HepG2 (cell line): ENCODE results near the gene CRYM. TPM values are rescaled to one million over a fixed set of nuclear protein-coding genes. Genes with fewer than 3 reads are reported as not detected.

Experiments used
- FOSL1 ChIP-seq: sonication (generic); formaldehyde crosslinking; IDR thresholded peaks from 2 replicates; pipeline ENCODE4 v1.9.0; 2021; ENCODE audit warnings: missing genetic modification reagents, borderline replicate concordance
- PRMT3 ChIP-seq: sonication (generic); formaldehyde crosslinking; IDR thresholded peaks from 2 replicates; pipeline ENCODE4 v1.8.1; 2022; ENCODE audit warnings: low read depth, mild to moderate bottlenecking, moderate library complexity, missing genetic modification reagents, borderline replicate concordance
- STAT5B ChIP-seq: sonication (generic); formaldehyde crosslinking; IDR thresholded peaks from 2 replicates; pipeline ENCODE4 v1.4.0; 2020; ENCODE audit warnings: missing genetic modification reagents
- polyA plus RNA-seq, 8 experiments: library from polyadenylated mRNA; depleted of rRNA in 3 of 8; stranded (reverse) in 7 of 8; unstranded in 1 of 8; fragments of >200 nt; fragmentation: Illumina TruSeq in 4 of 8; extraction: Trizol in 4 of 8; gene quantifications; 2 replicates each; pipeline versions ENCODE4 v1.2.1 to v1.2.3, GENCODE V29; 2011 to 2016; ENCODE audit warnings: low read depth in 4 of 8, missing spikeins in 1 of 8, mixed read lengths in 1 of 8; ENCODE audit not compliant: insufficient read depth in 1 of 8
- total RNA-seq, 5 experiments: library from RNA; depleted of rRNA; stranded (reverse); fragments of >200 nt; fragmentation: Illumina TruSeq; extraction: Trizol; gene quantifications; 2 replicates each; pipeline ENCODE4 v1.2.3, GENCODE V29; 2016; ENCODE audit warnings: low read depth in 1 of 5
- TF ChIP-seq, protein P1 (sequence below): sonication (generic); formaldehyde crosslinking; IDR thresholded peaks from 2 replicates; pipeline ENCODE4 v1.8.1; 2022; ENCODE audit warnings: low read depth, mild to moderate bottlenecking, missing genetic modification reagents
- TF ChIP-seq, protein P2 (sequence below): sonication (generic); formaldehyde crosslinking; IDR thresholded peaks from 2 replicates; pipeline ENCODE4 v1.8.0; 2022; ENCODE audit warnings: missing genetic modification reagents, mild to moderate bottlenecking, inconsistent platforms, borderline replicate concordance
- TF ChIP-seq, protein P3 (sequence below): fragments of 450-650 bp; IDR thresholded peaks from 2 replicates; pipeline ENCODE4 v1.6.1; 2017; ENCODE audit warnings: mild to moderate bottlenecking
- TF ChIP-seq, protein P4 (sequence below): fragments of 450-650 bp; IDR thresholded peaks from 2 replicates; pipeline ENCODE4 v1.6.1; 2017

The CRYM gene
- total and polyA plus RNA-seq, 2 of the 13 experiments (the other 11 are each of a cell fraction or from before 2014, with no cell fraction given), result 1.9 to 2.2 TPM

- TF ChIP-seq, protein P1, sequence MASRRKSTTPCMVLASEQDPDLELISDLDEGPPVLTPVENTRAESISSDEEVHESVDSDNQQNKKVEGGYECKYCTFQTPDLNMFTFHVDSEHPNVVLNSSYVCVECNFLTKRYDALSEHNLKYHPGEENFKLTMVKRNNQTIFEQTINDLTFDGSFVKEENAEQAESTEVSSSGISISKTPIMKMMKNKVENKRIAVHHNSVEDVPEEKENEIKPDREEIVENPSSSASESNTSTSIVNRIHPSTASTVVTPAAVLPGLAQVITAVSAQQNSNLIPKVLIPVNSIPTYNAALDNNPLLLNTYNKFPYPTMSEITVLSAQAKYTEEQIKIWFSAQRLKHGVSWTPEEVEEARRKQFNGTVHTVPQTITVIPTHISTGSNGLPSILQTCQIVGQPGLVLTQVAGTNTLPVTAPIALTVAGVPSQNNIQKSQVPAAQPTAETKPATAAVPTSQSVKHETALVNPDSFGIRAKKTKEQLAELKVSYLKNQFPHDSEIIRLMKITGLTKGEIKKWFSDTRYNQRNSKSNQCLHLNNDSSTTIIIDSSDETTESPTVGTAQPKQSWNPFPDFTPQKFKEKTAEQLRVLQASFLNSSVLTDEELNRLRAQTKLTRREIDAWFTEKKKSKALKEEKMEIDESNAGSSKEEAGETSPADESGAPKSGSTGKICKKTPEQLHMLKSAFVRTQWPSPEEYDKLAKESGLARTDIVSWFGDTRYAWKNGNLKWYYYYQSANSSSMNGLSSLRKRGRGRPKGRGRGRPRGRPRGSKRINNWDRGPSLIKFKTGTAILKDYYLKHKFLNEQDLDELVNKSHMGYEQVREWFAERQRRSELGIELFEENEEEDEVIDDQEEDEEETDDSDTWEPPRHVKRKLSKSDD (CRISPR knock-in tag), result no peak
- TF ChIP-seq, protein P2, sequence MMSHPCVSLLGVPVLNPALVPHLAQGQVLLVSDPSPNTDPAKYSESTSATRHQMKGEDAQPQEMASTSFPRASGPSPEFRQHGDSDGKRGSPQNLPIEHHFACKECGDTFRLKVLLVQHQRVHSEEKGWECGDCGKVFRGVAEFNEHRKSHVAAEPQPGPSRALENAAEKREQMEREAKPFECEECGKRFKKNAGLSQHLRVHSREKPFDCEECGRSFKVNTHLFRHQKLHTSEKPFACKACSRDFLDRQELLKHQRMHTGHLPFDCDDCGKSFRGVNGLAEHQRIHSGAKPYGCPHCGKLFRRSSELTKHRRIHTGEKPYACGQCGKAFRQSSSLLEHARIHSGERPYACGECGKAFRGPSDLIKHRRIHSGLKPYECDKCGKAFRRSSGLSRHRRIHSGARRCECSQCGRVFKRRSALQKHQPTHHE, result no peak
- TF ChIP-seq STAT5B (CRISPR knock-in tag) (no peak), PRMT3 (CRISPR knock-in tag) (no peak), FOSL1 (CRISPR knock-in tag) (no peak)
- TF ChIP-seq, protein P3, sequence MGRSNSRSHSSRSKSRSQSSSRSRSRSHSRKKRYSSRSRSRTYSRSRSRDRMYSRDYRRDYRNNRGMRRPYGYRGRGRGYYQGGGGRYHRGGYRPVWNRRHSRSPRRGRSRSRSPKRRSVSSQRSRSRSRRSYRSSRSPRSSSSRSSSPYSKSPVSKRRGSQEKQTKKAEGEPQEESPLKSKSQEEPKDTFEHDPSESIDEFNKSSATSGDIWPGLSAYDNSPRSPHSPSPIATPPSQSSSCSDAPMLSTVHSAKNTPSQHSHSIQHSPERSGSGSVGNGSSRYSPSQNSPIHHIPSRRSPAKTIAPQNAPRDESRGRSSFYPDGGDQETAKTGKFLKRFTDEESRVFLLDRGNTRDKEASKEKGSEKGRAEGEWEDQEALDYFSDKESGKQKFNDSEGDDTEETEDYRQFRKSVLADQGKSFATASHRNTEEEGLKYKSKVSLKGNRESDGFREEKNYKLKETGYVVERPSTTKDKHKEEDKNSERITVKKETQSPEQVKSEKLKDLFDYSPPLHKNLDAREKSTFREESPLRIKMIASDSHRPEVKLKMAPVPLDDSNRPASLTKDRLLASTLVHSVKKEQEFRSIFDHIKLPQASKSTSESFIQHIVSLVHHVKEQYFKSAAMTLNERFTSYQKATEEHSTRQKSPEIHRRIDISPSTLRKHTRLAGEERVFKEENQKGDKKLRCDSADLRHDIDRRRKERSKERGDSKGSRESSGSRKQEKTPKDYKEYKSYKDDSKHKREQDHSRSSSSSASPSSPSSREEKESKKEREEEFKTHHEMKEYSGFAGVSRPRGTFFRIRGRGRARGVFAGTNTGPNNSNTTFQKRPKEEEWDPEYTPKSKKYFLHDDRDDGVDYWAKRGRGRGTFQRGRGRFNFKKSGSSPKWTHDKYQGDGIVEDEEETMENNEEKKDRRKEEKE, result no peak
- TF ChIP-seq, protein P4, sequence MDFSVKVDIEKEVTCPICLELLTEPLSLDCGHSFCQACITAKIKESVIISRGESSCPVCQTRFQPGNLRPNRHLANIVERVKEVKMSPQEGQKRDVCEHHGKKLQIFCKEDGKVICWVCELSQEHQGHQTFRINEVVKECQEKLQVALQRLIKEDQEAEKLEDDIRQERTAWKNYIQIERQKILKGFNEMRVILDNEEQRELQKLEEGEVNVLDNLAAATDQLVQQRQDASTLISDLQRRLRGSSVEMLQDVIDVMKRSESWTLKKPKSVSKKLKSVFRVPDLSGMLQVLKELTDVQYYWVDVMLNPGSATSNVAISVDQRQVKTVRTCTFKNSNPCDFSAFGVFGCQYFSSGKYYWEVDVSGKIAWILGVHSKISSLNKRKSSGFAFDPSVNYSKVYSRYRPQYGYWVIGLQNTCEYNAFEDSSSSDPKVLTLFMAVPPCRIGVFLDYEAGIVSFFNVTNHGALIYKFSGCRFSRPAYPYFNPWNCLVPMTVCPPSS, result no peak
Measured at GRCh38 chr16:21226749-21227148, 51.3 kb downstream of the CRYM start (continued).
